IMR-90 (cell line): Measurements from ENCODE around the gene OTUD5. TPM values are rescaled to one million over a fixed set of nuclear protein-coding genes. Genes with fewer than 3 reads are reported as not detected.

Source experiments
- ATAC-seq: fragments of 200-7000 bp; cut with Tn5 transposase; 2 replicates; pipeline ENCODE4 v1.9.1; 2020; ENCODE audit warnings: low read depth, mild to moderate bottlenecking, moderate library complexity
- BruUV-seq: library from RNA; stranded (reverse); fragments of 400-500 nt; replicated peaks from 2 replicates; lab custom pipeline; 2021; lab: Mats Ljungman, UMichigan
- CTCF ChIA-PET: fragments of 300-600 bp; formaldehyde crosslinking; extraction: SDS; loops from one replicate; lab custom pipeline; 2021; ENCODE audit warnings: antibody characterized with exemption; lab: Yijun Ruan, JAX
- POLR2A ChIA-PET: fragments of 300-600 bp; sonication (Branson Sonifier 250); formaldehyde crosslinking; loops from one replicate; lab custom pipeline; 2022; ENCODE audit warnings: antibody characterized with exemption; ENCODE audit not compliant: unreplicated experiment; lab: Charles Lee
- DNase-seq: peaks from one replicate; pipeline ENCODE4 v3.0.0; 2013
- H2AFZ ChIP-seq: replicated peaks from 2 replicates; pipeline ENCODE3; 2013; ENCODE audit warnings: low read length, mild to moderate bottlenecking; ENCODE audit not compliant: poor library complexity
- H2AK5ac ChIP-seq: 2 replicates; pipeline ENCODE4 v1.6.1; 2013; ENCODE audit warnings: low read depth, low read length, inconsistent platforms
- H2AK9ac ChIP-seq: replicated peaks from 2 replicates; pipeline ENCODE3; 2013; ENCODE audit warnings: mild to moderate bottlenecking, low read depth, low read length, moderate library complexity; ENCODE audit not compliant: poor library complexity
- H2BK120ac ChIP-seq: 2 replicates; pipeline ENCODE4 v1.6.1; 2013; ENCODE audit warnings: low read depth, low read length, inconsistent platforms
- H2BK15ac ChIP-seq: 3 replicates; pipeline ENCODE4 v1.6.1; 2013; ENCODE audit warnings: low read depth, low read length, inconsistent platforms
- H2BK20ac ChIP-seq: 2 replicates; pipeline ENCODE4 v1.6.1; 2013; ENCODE audit warnings: low read depth, mild to moderate bottlenecking, inconsistent platforms, low read length, moderate library complexity
- H2BK5ac ChIP-seq: 2 replicates; pipeline ENCODE4 v1.6.1; 2013; ENCODE audit warnings: mild to moderate bottlenecking, low read depth, low read length, inconsistent platforms; ENCODE audit not compliant: poor library complexity, severe bottlenecking
- H3K14ac ChIP-seq: replicated peaks from 2 replicates; pipeline ENCODE4 v1.6.1; 2013; ENCODE audit warnings: low read depth, low read length, inconsistent platforms
- H3K18ac ChIP-seq: 2 replicates; pipeline ENCODE4 v1.6.1; 2013; ENCODE audit warnings: low read depth, low read length, control low read depth
- H3K23ac ChIP-seq: 2 replicates; pipeline ENCODE4 v1.6.1; 2013; ENCODE audit warnings: low read depth, low read length, inconsistent platforms
- H3K27ac ChIP-seq: 2 replicates; pipeline ENCODE4 v1.5.1; 2013; ENCODE audit warnings: mild to moderate bottlenecking, control low read depth, low read length; ENCODE audit not compliant: insufficient read depth
- H3K27me3 ChIP-seq: 2 replicates; pipeline ENCODE4 v1.6.1; 2013; ENCODE audit warnings: low read length; ENCODE audit not compliant: control insufficient read depth, insufficient read depth
- H3K36me3 ChIP-seq: 2 replicates; pipeline ENCODE4 v1.6.1; 2013; ENCODE audit warnings: low read length, mixed read lengths; ENCODE audit not compliant: control insufficient read depth, insufficient read depth
- H3K4ac ChIP-seq: 2 replicates; pipeline ENCODE4 v1.6.1; 2013; ENCODE audit warnings: low read depth, low read length, inconsistent platforms
- H3K4me1 ChIP-seq: 2 replicates; pipeline ENCODE4 v1.6.1; 2013; ENCODE audit warnings: low read length, mixed read lengths; ENCODE audit not compliant: control insufficient read depth, insufficient read depth
- H3K4me2 ChIP-seq: 2 replicates; pipeline ENCODE4 v1.6.1; 2013; ENCODE audit warnings: low read depth, mild to moderate bottlenecking, control low read depth, low read length, moderate library complexity
- H3K4me3 ChIP-seq: 2 replicates; pipeline ENCODE4 v1.5.1; 2013; ENCODE audit warnings: low read depth, mild to moderate bottlenecking, control low read depth, low read length, moderate library complexity; ENCODE audit not compliant: insufficient read depth
- H3K56ac ChIP-seq: 2 replicates; pipeline ENCODE4 v1.6.1; 2013; ENCODE audit warnings: low read length, inconsistent platforms; ENCODE audit not compliant: insufficient read depth; ENCODE audit errors: extremely low read depth
- H3K79me1 ChIP-seq, 2 experiments: 2 replicates each; pipeline ENCODE4 v1.6.1; 2013; ENCODE audit warnings: low read length in 2 of 2, inconsistent platforms in 1 of 2, low read depth in 1 of 2
- H3K9ac ChIP-seq: 2 replicates; pipeline ENCODE4 v1.6.1; 2013; ENCODE audit warnings: low read depth, low read length, control low read depth
- H3K9me1 ChIP-seq: 2 replicates; pipeline ENCODE4 v1.6.1; 2013; ENCODE audit warnings: low read length, inconsistent platforms; ENCODE audit not compliant: insufficient read depth
- H3K9me3 ChIP-seq: 2 replicates; pipeline ENCODE4 v1.6.1; 2013; ENCODE audit warnings: low read length; ENCODE audit not compliant: control insufficient read depth, insufficient read depth
- H4K20me1 ChIP-seq: 2 replicates; pipeline ENCODE4 v1.6.1; 2013; ENCODE audit warnings: low read length, inconsistent platforms; ENCODE audit not compliant: insufficient read depth
- H4K5ac ChIP-seq: 2 replicates; pipeline ENCODE4 v1.6.1; 2013; ENCODE audit warnings: mild to moderate bottlenecking, low read depth, low read length, control low read depth
- H4K8ac ChIP-seq, 2 experiments: 2 replicates each; pipeline ENCODE4 v1.6.1; 2013; ENCODE audit warnings: low read depth in 2 of 2, low read length in 2 of 2, control low read depth in 1 of 2, inconsistent platforms in 1 of 2
- H4K91ac ChIP-seq: 2 replicates; pipeline ENCODE4 v1.6.1; 2013; ENCODE audit warnings: low read depth, low read length, inconsistent platforms; ENCODE audit not compliant: insufficient read depth
- FOS ChIP-seq: fragments of 150-350 bp; IDR thresholded peaks from 2 replicates; pipeline ENCODE4 v1.6.1; 2016; ENCODE audit warnings: low read depth, low read length
- WGBS, 2 experiments: methylation state at CpG; one replicate each; pipeline versions ENCODE4 v1.1.5 to v1.1.7; 2013; ENCODE audit warnings: missing lambda C conversion rate in 2 of 2; ENCODE audit not compliant: insufficient read length in 1 of 2; ENCODE audit errors: extremely low coverage in 2 of 2; 5-methylcytosine and 5-hydroxymethylcytosine counted together
- dilution Hi-C: fragments of 300-500 bp; cut with HindIII; formaldehyde crosslinking; loops from one replicate; pipeline ENCODE4 v1.14.3; 2018; ENCODE audit warnings: low sequenced_read_pairs; ENCODE audit not compliant: unreplicated experiment
- in situ Hi-C: fragments of 300-500 bp; cut with MboI; formaldehyde crosslinking; loops from 3 replicates; pipeline ENCODE4 v1.14.3; 2019; ENCODE audit warnings: low sequenced_read_pairs, inconsistent platforms, mixed read lengths
- intact Hi-C: fragments of 100-400 bp; cut with micrococcal nuclease; formaldehyde crosslinking; loops from 2 replicates; pipeline ENCODE4 v1.10.0; 2022
- polyA plus RNA-seq, 3 experiments: library from polyadenylated mRNA; depleted of rRNA; stranded (reverse); fragments of >200 nt; gene quantifications; 2 replicates each; pipeline ENCODE4 v1.2.3, GENCODE V29; 2012; ENCODE audit warnings: low replicate concordance in 1 of 3
- total RNA-seq: library from RNA; depleted of rRNA; stranded (reverse); fragments of >200 nt; gene quantifications from 2 replicates; pipeline ENCODE4 v1.2.3, GENCODE V29; 2012

Gene OTUD5
- total and polyA plus RNA-seq, 2 of the 4 experiments (the other 2 are of a cell fraction): 30.6 to 50.4 TPM

GRCh38 chrX:49001521-49002090 lies 44.2 kb upstream of the OTUD5 start:
- H3K9me1 ChIP-seq: no peaks in the 10 kb centered on the region
- H3K9me3 ChIP-seq: no peaks in the 10 kb centered on the region
- peaks cover 7 to 33% of the 10 kb centered on the region in 2 experiments for H3K79me1 ChIP-seq
- in situ Hi-C loops: no loop called here
- peak overlapping the region; percentile 65 for H4K5ac ChIP-seq
- H3K4me2 ChIP-seq: peak overlapping the region; percentile 90
- peak overlapping the region; percentile 77; the same call in 1 of the 2 replicates for H3K23ac ChIP-seq
- H2AFZ ChIP-seq: peak overlapping the region; percentile 94
- ChIA-PET POLR2A (interaction anchor here (1.3 kb wide), 1 partner anchor 41 kb away, joined by 3 read pairs; no protein-coding TSS in a partner anchor), CTCF (no interaction called here)
- H2BK20ac ChIP-seq: no peak overlapping the region
- no peaks in the 10 kb centered on the region; the same call in 1 of the 2 replicates for H3K4me1 ChIP-seq
- peak overlapping the region; percentile 63 for H3K27ac ChIP-seq
- no peaks in the 10 kb centered on the region for H4K20me1 ChIP-seq
- H4K91ac ChIP-seq: peak overlapping the region; percentile 63; the same call in 1 of the 2 replicates
- H3K14ac ChIP-seq: peak overlapping the region; percentile 81
- BruUV-seq: no TSS peak
- H3K4ac ChIP-seq: peak overlapping the region; percentile 75
- peak overlapping the region; percentile 28; the same call in 1 of the 2 replicates for H3K18ac ChIP-seq
- dilution Hi-C loops: no loop called here
- intact Hi-C loops: loop anchor here (1.0 kb wide), 1 partner anchor 42 kb away; the partner anchor contains the start of gene TFE3
- H3K27me3 ChIP-seq: no peaks in the 10 kb centered on the region
- H2BK15ac ChIP-seq: no peak overlapping the region
- peak overlapping the region; percentile 53 for H2AK5ac ChIP-seq
- H2AK9ac ChIP-seq: peak overlapping the region; percentile 47
- peaks cover 13% of the 10 kb centered on the region for H3K36me3 ChIP-seq
- H3K56ac ChIP-seq: peak overlapping the region; percentile 69
- no peak for TF ChIP-seq FOS
- H4K8ac ChIP-seq: peak overlapping the region; percentile 74 to 76; a peak in 3 of 4 replicates
- peak overlapping the region; percentile 35; the same call in 1 of the 2 replicates for H2BK120ac ChIP-seq
- peak overlapping the region; percentile 100 for H2BK5ac ChIP-seq
- DNase-seq (peak; percentile 36), ATAC-seq (peak; percentile 44)
- H3K4me3 ChIP-seq: peak overlapping the region; percentile 94
- peak overlapping the region; percentile 77 for H3K9ac ChIP-seq
- WGBS, 2 experiments: 28% methylated on average over 12 of the region's 17 CpGs; no CpG with 5 or more reads in 1 of the 2 experiments
